ENCODE results near the gene COL11A1.
"Not testable (repeated sequence)": the region's sequence is repeated elsewhere in the genome, so short reads cannot be mapped to it uniquely, and the experiment has no call there.

The COL11A1 gene

DNA sequence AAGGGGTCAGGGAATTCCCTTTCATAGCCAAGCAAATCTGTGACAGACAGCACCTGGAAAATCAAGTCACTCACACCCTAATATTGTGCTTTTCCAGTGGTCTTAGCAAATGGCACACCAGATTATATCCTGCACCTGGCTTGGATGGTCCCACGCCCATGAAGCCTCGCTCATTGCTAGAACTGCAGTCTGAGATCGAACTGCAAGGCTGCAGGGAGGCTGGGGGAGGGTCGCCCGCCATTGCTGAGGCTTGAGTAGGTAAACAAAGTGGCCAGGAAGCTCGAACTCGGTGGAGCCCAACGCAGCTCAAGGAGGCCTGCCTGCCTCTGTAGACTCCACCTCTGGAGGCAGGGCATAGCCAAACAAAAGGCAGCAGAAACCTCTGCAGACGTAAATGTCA is 281.6 kb downstream of the COL11A1 start:
- not testable (repeated sequence) for DNase-seq

All from fibroblast of skin of right quadriceps (primary cell).